H1 (cell line): ENCODE data around the gene DCTD. TPM values are rescaled to one million over a fixed set of nuclear protein-coding genes. Genes with fewer than 3 reads are reported as not detected.

Source experiments
- CTCF ChIA-PET: fragments of 300-600 bp; sonication (Branson Sonifier 250); formaldehyde crosslinking; loops from one replicate; lab custom pipeline; 2021; ENCODE audit not compliant: partially characterized antibody; lab: Charles Lee
- POLR2A ChIA-PET: fragments of 300-600 bp; sonication (Branson Sonifier 250); formaldehyde crosslinking; loops from one replicate; lab custom pipeline; 2021; ENCODE audit warnings: inconsistent platforms; ENCODE audit not compliant: partially characterized antibody; lab: Charles Lee
- DNase-seq, 2 experiments: peaks; one replicate each; pipeline versions ENCODE4 v3.0.0 to v3.0.0-alpha.2; 2010 to 2022; ENCODE audit warnings: low spot score in 2 of 2, low read depth in 1 of 2, mixed read lengths in 1 of 2
- FAIRE-seq: peaks from 2 replicates; lab custom pipeline; 2011; peaks lifted over from hg19 to GRCh38; lab: Jason Lieb, UNC
- H2AFZ ChIP-seq: 2 replicates; pipeline ENCODE4 v1.8.1; 2012; ENCODE audit warnings: low read length, inconsistent platforms
- H2AK5ac ChIP-seq: 2 replicates; pipeline ENCODE4 v1.6.1; 2013; ENCODE audit warnings: low read depth, low read length
- H2BK120ac ChIP-seq: replicated peaks from 2 replicates; pipeline ENCODE3; 2013; ENCODE audit warnings: low read depth, low read length, inconsistent platforms
- H2BK12ac ChIP-seq: 2 replicates; pipeline ENCODE4 v1.6.1; 2013; ENCODE audit warnings: low read depth, low read length
- H2BK15ac ChIP-seq: 2 replicates; pipeline ENCODE4 v1.6.1; 2013; ENCODE audit warnings: low read length
- H2BK20ac ChIP-seq: 2 replicates; pipeline ENCODE4 v1.6.1; 2013; ENCODE audit warnings: low read length
- H2BK5ac ChIP-seq: 2 replicates; pipeline ENCODE4 v1.6.1; 2013; ENCODE audit warnings: low read depth, low read length
- H3K14ac ChIP-seq: 2 replicates; pipeline ENCODE4 v1.6.1; 2013; ENCODE audit warnings: inconsistent platforms; ENCODE audit not compliant: insufficient read length
- H3K18ac ChIP-seq: 2 replicates; pipeline ENCODE4 v1.6.1; 2013; ENCODE audit warnings: low read length; ENCODE audit errors: extremely low read depth
- H3K23ac ChIP-seq: 2 replicates; pipeline ENCODE4 v1.6.1; 2013; ENCODE audit warnings: inconsistent platforms; ENCODE audit not compliant: insufficient read length
- H3K23me2 ChIP-seq: 2 replicates; pipeline ENCODE4 v1.6.1; 2013; ENCODE audit warnings: low read depth, low read length
- H3K27ac ChIP-seq: 2 replicates; pipeline ENCODE4 v1.6.1; 2011; ENCODE audit warnings: low read depth, low read length, inconsistent platforms
- H3K27me3 ChIP-seq, 4 experiments: replicated peaks in 1 of 4; 1 replicate in 1 of 4; 2 replicates in 3 of 4; pipeline versions ENCODE4 v1.6.1 to v1.8.1; 2011 to 2013; ENCODE audit warnings: low read length in 3 of 4, mild to moderate bottlenecking in 3 of 4, inconsistent platforms in 2 of 4, mixed read lengths in 2 of 4, moderate library complexity in 1 of 4; ENCODE audit not compliant: control insufficient read depth in 3 of 4, insufficient read depth in 3 of 4; ENCODE audit errors: extremely low read depth in 1 of 4
- H3K36me3 ChIP-seq, 4 experiments: 2 replicates each; pipeline versions ENCODE4 v1.6.1 to v1.8.1; 2011 to 2013; ENCODE audit warnings: mild to moderate bottlenecking in 4 of 4, low read length in 3 of 4, moderate library complexity in 2 of 4, control low read depth in 1 of 4, inconsistent platforms in 1 of 4; ENCODE audit not compliant: insufficient read depth in 4 of 4, control insufficient read depth in 2 of 4
- H3K4ac ChIP-seq: replicated peaks from 2 replicates; pipeline ENCODE3; 2013; ENCODE audit warnings: low read length, low read depth, mixed read lengths, inconsistent platforms; ENCODE audit not compliant: insufficient read length
- H3K4me1 ChIP-seq, 4 experiments: replicated peaks in 1 of 4; 1 replicate in 1 of 4; 2 replicates in 3 of 4; pipeline versions ENCODE4 v1.6.1 to v1.8.1; 2011 to 2013; ENCODE audit warnings: low read length in 3 of 4, inconsistent platforms in 2 of 4, mixed read lengths in 1 of 4; ENCODE audit not compliant: insufficient read depth in 4 of 4, control insufficient read depth in 3 of 4
- H3K4me2 ChIP-seq, 2 experiments: 2 replicates each; pipeline versions ENCODE4 v1.6.1 to v1.8.1; 2011 to 2013; ENCODE audit warnings: low read depth in 2 of 2, low read length in 2 of 2, control low read depth in 1 of 2, inconsistent platforms in 1 of 2, mild to moderate bottlenecking in 1 of 2; ENCODE audit not compliant: insufficient read depth in 1 of 2
- H3K4me3 ChIP-seq, 4 experiments: fragments of 200-600, 300-600 bp in 1 of 4; sonication (generic), shearing (Covaris generic), sonication (Bioruptor Twin) in 1 of 4; 2 replicates each; pipeline versions ENCODE4 v1.5.1 to v1.8.1; 2011 to 2016; ENCODE audit warnings: low read length in 4 of 4, low read depth in 3 of 4, control low read depth in 2 of 4, inconsistent platforms in 2 of 4, mild to moderate bottlenecking in 2 of 4, mixed read lengths in 1 of 4, moderate library complexity in 1 of 4; ENCODE audit not compliant: insufficient read depth in 2 of 4; ENCODE audit errors: extremely low read depth in 1 of 4
- H3K56ac ChIP-seq: replicated peaks from 2 replicates; pipeline ENCODE3; 2013; ENCODE audit warnings: low read depth, mild to moderate bottlenecking, mixed read lengths, low read length, inconsistent platforms; ENCODE audit not compliant: insufficient read length
- H3K79me1 ChIP-seq: 2 replicates; pipeline ENCODE4 v1.6.1; 2013; ENCODE audit warnings: low read depth, low read length, control low read depth
- H3K79me2 ChIP-seq, 2 experiments: 2 replicates each; pipeline versions ENCODE4 v1.6.1 to v1.8.1; 2012 to 2013; ENCODE audit warnings: low read length in 2 of 2, mild to moderate bottlenecking in 2 of 2, inconsistent platforms in 1 of 2; ENCODE audit not compliant: insufficient read depth in 2 of 2, control insufficient read depth in 1 of 2
- H3K9ac ChIP-seq, 4 experiments: replicated peaks in 1 of 4; 1 replicate in 1 of 4; 2 replicates in 3 of 4; pipeline versions ENCODE4 v1.6.1 to v1.8.1; 2011 to 2013; ENCODE audit warnings: low read depth in 3 of 4, low read length in 3 of 4, control low read depth in 2 of 4, mild to moderate bottlenecking in 2 of 4, moderate library complexity in 2 of 4, inconsistent platforms in 1 of 4; ENCODE audit errors: extremely low read depth in 1 of 4
- H3K9me3 ChIP-seq, 2 experiments: 2 replicates each; pipeline versions ENCODE4 v1.6.1 to v1.8.1; 2012 to 2013; ENCODE audit warnings: mild to moderate bottlenecking in 2 of 2, moderate library complexity in 2 of 2, control low read depth in 1 of 2, inconsistent platforms in 1 of 2, low read depth in 1 of 2, low read length in 1 of 2, mixed read lengths in 1 of 2; ENCODE audit not compliant: insufficient read depth in 2 of 2
- H4K20me1 ChIP-seq, 2 experiments: replicated peaks in 1 of 2; 2 replicates each; pipeline versions ENCODE3 to v1.8.1; 2011 to 2013; ENCODE audit warnings: inconsistent platforms in 2 of 2, low read length in 2 of 2, mild to moderate bottlenecking in 1 of 2; ENCODE audit not compliant: insufficient read depth in 2 of 2, control insufficient read depth in 1 of 2
- H4K5ac ChIP-seq: 2 replicates; pipeline ENCODE4 v1.6.1; 2013; ENCODE audit warnings: low read length, low read depth, mixed read lengths, inconsistent platforms; ENCODE audit not compliant: insufficient read length
- H4K8ac ChIP-seq: 2 replicates; pipeline ENCODE4 v1.8.0; 2013; ENCODE audit warnings: mild to moderate bottlenecking, moderate library complexity, low read length, inconsistent platforms; ENCODE audit not compliant: insufficient read depth; ENCODE audit errors: extremely low read depth
- H4K91ac ChIP-seq: replicated peaks from 2 replicates; pipeline ENCODE3; 2013; ENCODE audit warnings: low read length, mixed read lengths, inconsistent platforms; ENCODE audit not compliant: insufficient read length
- JUN ChIP-seq: IDR thresholded peaks from 2 replicates; pipeline ENCODE4 v1.6.1; 2011; ENCODE audit warnings: low read depth, mild to moderate bottlenecking, improper control_type of control experiment, low read length
- WGBS, 2 experiments: shearing (Covaris generic) in 1 of 2; methylation state at CpG; one replicate each; pipeline versions ENCODE4 v1.1.6 to v1.1.7; 2013 to 2015; ENCODE audit warnings: low lambda C conversion rate in 2 of 2, mixed read lengths in 2 of 2, inconsistent platforms in 1 of 2, low coverage in 1 of 2, missing lambda C conversion rate in 1 of 2; ENCODE audit not compliant: insufficient replicate concordance in 2 of 2, insufficient coverage in 1 of 2, insufficient read length in 1 of 2; ENCODE audit errors: extremely low coverage in 1 of 2, missing lambda C conversion rate in 1 of 2; 5-methylcytosine and 5-hydroxymethylcytosine counted together
- polyA plus RNA-seq, 7 experiments: library from polyadenylated mRNA; depleted of rRNA in 3 of 7; stranded (reverse) in 5 of 7; unstranded in 2 of 7; fragments of >200 nt in 5 of 7; fragments of 200-250 nt in 2 of 7; gene quantifications; 1 replicate in 5 of 7; 2 replicates in 1 of 7; 4 replicates in 1 of 7; pipeline versions ENCODE4 v1.2.1 to v1.2.3, GENCODE V29; 2011 to 2013; ENCODE audit warnings: missing spikeins in 2 of 7, mixed read lengths in 2 of 7
- total RNA-seq: library from RNA; stranded (reverse); fragmentation: NEBNext Ultra II Directional; extraction: Animal tissue kit (Norgen Biotek cat#: 25700); gene quantifications from 2 replicates; pipeline ENCODE4 v1.2.1, GENCODE V29; 2021

The DCTD gene
- total and polyA plus RNA-seq, 2 of the 8 experiments (the other 6 are each of a cell fraction or from before 2014, with no cell fraction given): 60.2 to 69.5 TPM

- Histone ChIP-seq H3K4me1 (peaks cover 0 to 7% (median 4%) of the 10 kb centered on the region in 4 experiments; a peak in 5 of 7 replicates), H3K27me3 (no peaks in the 10 kb centered on the region), H4K20me1 (no peaks in the 10 kb centered on the region), H3K4me3 (no peak overlapping the region), H4K91ac (no peak overlapping the region), H2BK5ac (no peak overlapping the region), H3K23ac (no peak overlapping the region), H4K8ac (no peak overlapping the region), H3K23me2 (no peaks in the 10 kb centered on the region), H2BK20ac (no peak overlapping the region), H3K14ac (no peak overlapping the region), H3K79me2 (no peaks in the 10 kb centered on the region), H2BK12ac (no peak overlapping the region), H3K79me1 (no peaks in the 10 kb centered on the region), H3K36me3 (no peaks in the 10 kb centered on the region), H3K4ac (peak overlapping the region; percentile 26), H3K56ac (no peak overlapping the region), H3K9ac (no peak overlapping the region), H3K27ac (no peak overlapping the region), H2AFZ (no peak overlapping the region), H3K9me3 (no peaks in the 10 kb centered on the region), H2BK120ac (no peak overlapping the region), H3K4me2 (no peak overlapping the region), H3K18ac (no peak overlapping the region), H2AK5ac (no peak overlapping the region), H2BK15ac (0 out of 2 replicates have a peak overlapping the region, but pooled peaks have one; percentile 31), H4K5ac (no peak overlapping the region)
- TF ChIP-seq JUN: no peak
- DNase-seq: no peak
- ChIA-PET CTCF (interaction anchor here (1.7 kb wide), 1 partner anchor 10 kb away, joined by 4 read pairs; no protein-coding TSS in a partner anchor), POLR2A (no interaction called here)
- FAIRE-seq: no peak
- 90% methylated on average over 2 of the region's 2 CpGs; no CpG with 5 or more reads in 1 of the 2 experiments for WGBS, 2 experiments
Observed at GRCh38 chr4:182859730-182860129, 57.5 kb downstream of the DCTD start.
